NCI-H1436 treated with DMSO at 0.1 percent for 48 hours (cell line): ENCODE measurements around the gene IGFL4.

ENCODE experiments used
- DNase-seq: peaks from one replicate; lab custom pipeline; 2025; lab: John Stamatoyannopoulos, UW

The IGFL4 gene

GRCh38 chr19:45994456-45994997, 46.3 kb downstream of the IGFL4 start:
- no peak for DNase-seq

DNA sequence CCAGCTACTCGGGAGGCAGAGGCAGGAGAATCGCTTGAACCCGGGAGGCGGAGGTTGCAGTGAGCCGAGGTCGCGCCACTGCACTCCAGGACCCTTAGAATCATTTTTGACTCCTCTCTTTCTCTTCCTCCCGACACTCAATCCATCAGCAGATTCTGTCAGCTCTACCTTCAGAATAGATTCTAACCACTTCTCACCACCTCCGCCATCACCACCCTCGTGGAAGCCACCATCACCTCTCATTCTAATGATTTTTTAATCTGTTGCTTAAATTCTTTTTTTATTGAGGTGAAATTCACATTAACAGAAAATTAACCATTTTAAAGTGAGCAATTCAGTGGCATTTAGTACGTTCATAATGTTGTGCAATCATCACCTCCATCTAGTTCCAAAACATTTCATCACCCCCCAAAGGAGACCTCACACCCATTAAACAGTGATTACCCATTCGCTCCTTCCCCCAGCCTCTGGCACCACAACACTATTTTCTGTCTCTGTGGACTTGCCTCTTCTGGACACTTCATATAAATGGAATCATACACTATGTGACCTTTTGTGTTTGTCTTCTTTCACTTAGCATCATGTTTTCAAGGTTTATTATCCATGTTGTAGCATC, 50.6 kb downstream of the IGFL4 start:
- no peak for DNase-seq
